Suprapubic skin (tissue), 4 donors: Measurements from ENCODE around the gene TMEM54. TPM values are rescaled to one million over a fixed set of nuclear protein-coding genes. Genes with fewer than 3 reads are reported as not detected.

Experiments
- DNase-seq, 2 donors: peaks; one replicate each; pipeline ENCODE4 v3.0.0-alpha.2; 2019; ENCODE audit warnings: low spot score in 2 of 2
- H3K27ac ChIP-seq: fragments of 200-600 bp; sonication (generic); one replicate; pipeline ENCODE4 v1.5.1; 2019
- H3K27me3 ChIP-seq: fragments of 200-600 bp; sonication (generic); one replicate; pipeline ENCODE4 v1.5.1; 2019
- H3K36me3 ChIP-seq: fragments of 200-600 bp; sonication (generic); one replicate; pipeline ENCODE4 v1.5.1; 2019
- H3K4me1 ChIP-seq: fragments of 200-600 bp; sonication (generic); one replicate; pipeline ENCODE4 v1.5.1; 2019
- H3K4me3 ChIP-seq: fragments of 200-600 bp; sonication (generic); one replicate; pipeline ENCODE4 v1.5.1; 2019; ENCODE audit warnings: mild to moderate bottlenecking
- H3K9me3 ChIP-seq: fragments of 200-600 bp; sonication (generic); one replicate; pipeline ENCODE4 v1.5.1; 2019
- EP300 ChIP-seq: sonication (generic); formaldehyde crosslinking; IDR thresholded peaks from one replicate; pipeline ENCODE4 v1.6.1; 2017; ENCODE audit warnings: antibody characterized with exemption
- POLR2A ChIP-seq, 2 donors: fragments of 450-650 bp; IDR thresholded peaks; one replicate each; pipeline ENCODE4 v1.6.1; 2017; ENCODE audit warnings: antibody characterized with exemption in 2 of 2, mild to moderate bottlenecking in 2 of 2, moderate library complexity in 2 of 2
- POLR2AphosphoS5 ChIP-seq, 3 donors: sonication (generic); formaldehyde crosslinking; IDR thresholded peaks; one replicate each; pipeline ENCODE4 v1.6.1; 2017; ENCODE audit warnings: antibody characterized with exemption in 3 of 3
- WGBS: methylation state at CpG from one replicate; pipeline ENCODE4 v1.1.5; 2018; 5-methylcytosine and 5-hydroxymethylcytosine counted together
- total RNA-seq, 4 donors: library from RNA; depleted of rRNA; stranded (reverse); fragments of >200 nt; gene quantifications; one replicate each; pipeline ENCODE4 v1.1.0, GENCODE V29; 2016
- TF ChIP-seq, protein P1 (sequence below), 2 donors: fragments of 200-600 bp in 1 of 2; fragments of 450-650 bp in 1 of 2; sonication (generic) in 1 of 2; IDR thresholded peaks; one replicate each; pipeline ENCODE4 v1.5.1; 2016 to 2019; ENCODE audit warnings: antibody characterized with exemption in 2 of 2, mild to moderate bottlenecking in 1 of 2, moderate library complexity in 1 of 2

The TMEM54 gene
- total RNA-seq, 4 donors from 2014 or later: 61.9 to 283 (median 228) TPM

DNA sequence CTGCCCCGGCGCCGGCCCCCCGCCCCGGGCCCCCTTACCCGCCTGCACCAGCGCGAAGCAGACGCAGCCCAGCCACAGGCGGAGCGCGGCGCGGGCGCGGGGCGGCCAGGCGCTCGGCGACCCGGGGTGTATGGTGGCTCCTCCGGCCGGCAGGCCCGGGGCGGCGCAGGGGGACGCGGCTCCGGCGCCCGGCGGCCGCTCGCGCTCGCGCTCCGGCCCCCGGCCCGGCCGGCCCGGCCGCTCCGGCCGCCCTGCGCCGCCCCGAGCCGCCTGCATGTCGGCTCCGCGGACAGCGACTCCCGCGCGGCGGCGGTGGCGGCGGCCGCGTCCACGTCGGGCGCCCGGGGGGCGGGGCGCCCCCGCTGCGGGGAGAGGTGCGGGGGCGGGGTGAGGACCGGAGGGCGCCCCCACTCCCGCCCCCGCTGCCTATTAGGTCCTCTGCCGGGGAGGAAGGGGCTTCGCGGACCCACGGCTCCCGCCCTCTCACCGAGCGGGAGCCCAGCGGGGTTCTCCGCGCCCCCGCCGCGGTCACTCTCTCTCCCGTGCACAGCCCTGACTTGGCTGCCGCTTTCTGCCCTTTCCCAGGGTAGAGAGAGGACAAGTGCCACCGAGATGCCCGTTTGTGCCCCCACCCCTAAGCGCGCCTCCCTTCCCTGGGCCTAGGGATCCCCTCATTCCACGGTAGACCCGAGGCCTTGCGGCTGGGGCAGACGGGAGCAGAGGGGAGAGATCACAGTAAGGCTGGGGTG lies 30.4 kb downstream of the TMEM54 start, which contains the start of gene FNDC5:
FNDC5 (minus strand) TSS at position 298 of the 749 bp plus-strand sequence.
- Histone ChIP-seq H3K27me3 (peaks cover 26% of the 10 kb centered on the region), H3K4me3 (peak within 1 kb of the TSS; percentile 48), H3K9me3 (no peaks in the 10 kb centered on the region), H3K4me1 (peaks cover 27% of the 10 kb centered on the region), H3K27ac (no peak within 1 kb of the TSS), H3K36me3 (no peaks in the 10 kb centered on the region)
- 5% methylated on average over 21 of the region's 99 CpGs for WGBS
- TF ChIP-seq POLR2AphosphoS5 (IDR thresholded peaks at IDR 0.05) (no peak), EP300 (no peak), POLR2A (IDR thresholded peaks at IDR 0.05) (no peak)
- TF ChIP-seq, protein P1, sequence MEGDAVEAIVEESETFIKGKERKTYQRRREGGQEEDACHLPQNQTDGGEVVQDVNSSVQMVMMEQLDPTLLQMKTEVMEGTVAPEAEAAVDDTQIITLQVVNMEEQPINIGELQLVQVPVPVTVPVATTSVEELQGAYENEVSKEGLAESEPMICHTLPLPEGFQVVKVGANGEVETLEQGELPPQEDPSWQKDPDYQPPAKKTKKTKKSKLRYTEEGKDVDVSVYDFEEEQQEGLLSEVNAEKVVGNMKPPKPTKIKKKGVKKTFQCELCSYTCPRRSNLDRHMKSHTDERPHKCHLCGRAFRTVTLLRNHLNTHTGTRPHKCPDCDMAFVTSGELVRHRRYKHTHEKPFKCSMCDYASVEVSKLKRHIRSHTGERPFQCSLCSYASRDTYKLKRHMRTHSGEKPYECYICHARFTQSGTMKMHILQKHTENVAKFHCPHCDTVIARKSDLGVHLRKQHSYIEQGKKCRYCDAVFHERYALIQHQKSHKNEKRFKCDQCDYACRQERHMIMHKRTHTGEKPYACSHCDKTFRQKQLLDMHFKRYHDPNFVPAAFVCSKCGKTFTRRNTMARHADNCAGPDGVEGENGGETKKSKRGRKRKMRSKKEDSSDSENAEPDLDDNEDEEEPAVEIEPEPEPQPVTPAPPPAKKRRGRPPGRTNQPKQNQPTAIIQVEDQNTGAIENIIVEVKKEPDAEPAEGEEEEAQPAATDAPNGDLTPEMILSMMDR (IDR thresholded peaks at IDR 0.05): no peak
- peak in 1 of 2 donors; percentile 65 for DNase-seq

DNA sequence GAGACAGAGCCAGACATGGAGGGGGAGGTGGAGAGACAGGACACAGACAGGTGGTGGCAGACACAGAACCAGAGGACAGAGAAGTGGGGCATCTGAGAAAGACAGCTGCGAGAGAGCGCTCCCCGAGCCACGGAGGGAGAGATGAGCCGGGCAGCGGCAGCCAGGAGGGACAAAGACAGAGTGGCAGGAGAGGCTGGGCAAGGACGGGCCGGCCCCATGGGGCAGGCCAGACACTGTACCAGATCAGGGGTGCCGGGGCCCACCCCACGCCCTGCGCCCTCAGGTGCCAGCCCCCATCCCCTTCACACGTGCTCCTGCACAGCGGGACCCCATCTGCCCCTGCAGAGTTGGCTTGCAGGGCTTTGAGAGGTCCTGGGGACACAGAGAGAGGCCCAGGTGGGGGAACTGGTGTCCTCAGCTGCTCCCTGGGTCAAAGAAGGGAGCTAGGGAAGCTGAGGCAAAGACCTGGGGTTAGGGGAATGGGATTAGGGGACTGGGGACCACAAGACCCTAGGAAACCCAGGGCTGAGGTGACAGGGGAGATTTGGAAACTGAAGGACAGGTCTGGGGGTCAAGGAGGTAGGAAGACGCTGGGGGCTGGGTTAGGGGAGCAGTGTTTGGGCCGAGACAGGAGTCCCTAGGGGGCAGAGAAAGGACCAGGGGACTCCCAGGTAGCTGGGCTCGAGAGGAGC lies 31.1 kb downstream of the TMEM54 start:
- Histone ChIP-seq H3K27me3 (peaks cover 26% of the 10 kb centered on the region), H3K27ac (no peak overlapping the region), H3K9me3 (no peaks in the 10 kb centered on the region), H3K4me1 (peaks cover 27% of the 10 kb centered on the region), H3K36me3 (no peaks in the 10 kb centered on the region), H3K4me3 (peak overlapping the region; percentile 48)
- TF ChIP-seq, protein P1 (IDR thresholded peaks at IDR 0.05): no peak
- peak in 1 of 2 donors; percentile 71 for DNase-seq
- WGBS: 58% methylated on average over 16 of the region's 16 CpGs

DNA sequence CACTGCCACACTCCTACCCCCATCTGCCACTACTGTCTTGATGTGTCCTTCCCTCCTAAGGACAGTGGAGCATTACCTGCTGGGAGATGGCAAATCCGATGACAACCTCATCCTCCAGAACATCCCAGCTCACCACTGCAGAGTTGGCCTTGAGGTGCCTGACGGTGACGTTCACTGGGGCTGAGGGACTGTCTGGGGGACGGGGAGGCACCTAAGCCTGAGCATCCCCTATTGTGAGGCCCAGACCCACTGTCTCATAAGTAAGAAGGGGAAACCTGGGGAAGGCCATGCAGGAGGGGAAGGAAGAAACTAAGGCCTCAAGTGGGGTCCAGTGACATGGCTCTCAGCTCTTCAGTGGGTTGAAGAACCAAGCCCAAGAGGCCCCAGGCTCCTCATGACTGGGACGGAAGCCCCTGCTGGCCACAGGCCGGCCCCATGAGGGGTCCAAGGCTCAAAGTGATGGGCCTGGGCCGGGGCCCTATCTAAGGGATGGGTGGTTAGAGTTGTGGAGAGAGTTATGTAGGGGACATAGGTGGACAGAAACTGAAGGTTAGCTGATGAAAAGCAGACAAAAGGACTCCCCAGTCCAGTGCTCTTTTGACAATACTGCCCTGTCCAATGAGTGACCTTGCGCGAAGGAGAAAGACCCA lies 32.3 kb downstream of the TMEM54 start:
- H3K9me3 ChIP-seq: no peaks in the 10 kb centered on the region
- H3K27me3 ChIP-seq: peaks cover 26% of the 10 kb centered on the region
- no peak for TF ChIP-seq POLR2A (IDR thresholded peaks at IDR 0.05)
- TF ChIP-seq EP300: no peak
- TF ChIP-seq POLR2AphosphoS5 (IDR thresholded peaks at IDR 0.05): no peak
- TF ChIP-seq, protein P1 (IDR thresholded peaks at IDR 0.05): no peak
- no peak overlapping the region for H3K27ac ChIP-seq
- H3K4me1 ChIP-seq: peaks cover 27% of the 10 kb centered on the region
- WGBS: 96% methylated on average over 9 of the region's 9 CpGs
- no peak overlapping the region for H3K4me3 ChIP-seq
- no peaks in the 10 kb centered on the region for H3K36me3 ChIP-seq
- DNase-seq: peak in 1 of 2 donors; percentile 61

DNA sequence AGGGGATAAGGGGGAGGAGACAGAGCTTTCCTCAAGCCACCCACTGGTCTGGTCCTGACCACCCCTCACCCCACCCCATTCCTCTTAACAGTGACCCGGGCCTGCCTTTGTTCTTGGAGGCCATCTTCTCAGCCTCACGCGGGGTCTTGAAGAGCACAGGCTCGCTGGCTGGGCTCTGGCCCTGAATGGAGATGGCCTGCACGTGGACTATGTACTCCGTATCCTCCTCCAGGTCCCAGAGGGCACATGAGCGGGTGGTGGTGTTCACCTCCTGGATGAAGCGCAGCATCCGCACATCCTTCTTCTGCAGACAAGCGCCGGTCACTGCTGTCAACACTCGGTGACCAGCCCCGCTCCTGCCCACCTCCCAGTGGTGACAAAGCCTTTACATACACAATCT lies 33.1 kb downstream of the TMEM54 start:
- TF ChIP-seq, protein P1 (IDR thresholded peaks at IDR 0.05): no peak
- no peak for TF ChIP-seq POLR2A (IDR thresholded peaks at IDR 0.05)
- TF ChIP-seq POLR2AphosphoS5 (IDR thresholded peaks at IDR 0.05): no peak
- no peak for TF ChIP-seq EP300
- H3K9me3 ChIP-seq: no peaks in the 10 kb centered on the region
- 98% methylated on average over 13 of the region's 13 CpGs for WGBS
- peak in 1 of 2 donors; percentile 63 for DNase-seq
- H3K4me1 ChIP-seq: peaks cover 27% of the 10 kb centered on the region
- no peak overlapping the region for H3K27ac ChIP-seq
- peaks cover 3% of the 10 kb centered on the region for H3K36me3 ChIP-seq
- H3K4me3 ChIP-seq: no peak overlapping the region
- H3K27me3 ChIP-seq: peaks cover 26% of the 10 kb centered on the region

DNA sequence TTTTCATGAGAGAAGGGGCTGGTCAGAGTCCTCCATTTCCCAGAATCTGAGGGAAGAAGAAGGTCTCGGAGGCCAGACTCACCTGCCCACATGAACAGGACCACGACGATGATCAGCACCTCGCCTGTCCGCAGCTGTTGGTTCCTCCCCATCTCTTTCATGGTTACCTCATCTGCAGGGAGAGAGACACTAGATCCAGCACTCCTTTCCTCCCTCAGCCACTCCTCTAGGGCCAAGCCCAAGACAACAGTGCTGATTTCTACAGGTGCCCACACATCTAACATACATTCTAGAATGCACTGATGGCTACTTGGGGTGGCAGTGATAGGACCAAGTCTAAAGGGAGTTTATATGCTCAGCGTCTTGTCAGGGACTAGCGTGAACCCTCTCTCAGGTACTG lies 33.5 kb downstream of the TMEM54 start:
- peaks cover 26% of the 10 kb centered on the region for H3K27me3 ChIP-seq
- H3K4me3 ChIP-seq: no peak overlapping the region
- H3K4me1 ChIP-seq: peaks cover 26% of the 10 kb centered on the region
- TF ChIP-seq POLR2A (IDR thresholded peaks at IDR 0.05) (no peak), EP300 (no peak), POLR2AphosphoS5 (IDR thresholded peaks at IDR 0.05) (no peak)
- TF ChIP-seq, protein P1 (IDR thresholded peaks at IDR 0.05): no peak
- H3K27ac ChIP-seq: no peak overlapping the region
- peak in 1 of 2 donors; percentile 55 for DNase-seq
- peaks cover 6% of the 10 kb centered on the region for H3K36me3 ChIP-seq
- H3K9me3 ChIP-seq: no peaks in the 10 kb centered on the region
- 91% methylated on average over 7 of the region's 7 CpGs for WGBS
